Right lobe of liver (tissue), 4 donors: ENCODE measurements around the gene DSCAML1.

Experiments
- CTCF ChIP-seq, 4 donors: fragments of 200-600 bp in 3 of 4; fragments of 450-650 bp in 1 of 4; IDR thresholded peaks; one replicate each; pipeline versions ENCODE4 v1.5.1 to v1.8.0; 2016 to 2022; ENCODE audit warnings: antibody characterized with exemption in 4 of 4, mild to moderate bottlenecking in 2 of 4
- POLR2A ChIP-seq: fragments of 450-650 bp; IDR thresholded peaks from one replicate; pipeline ENCODE4 v1.6.1; 2017; ENCODE audit warnings: antibody characterized with exemption, mild to moderate bottlenecking
- donor health status: DM: no; HTN: no; CAD: no.
- donor health status: DM: no; HTN: no; CAD: no.
- donor health status: DM: no; HTN: yes; CAD: no.

- TF ChIP-seq POLR2A: no peak
- TF ChIP-seq CTCF (IDR thresholded peaks at IDR 0.05): no peak
Measured at GRCh38 chr11:117738246-117738957, 58.6 kb downstream of the DSCAML1 start.
